Right ventricle myocardium inferior (tissue), 1 donor: ENCODE measurements around the gene ACSL6. TPM values are rescaled to one million over a fixed set of nuclear protein-coding genes. Genes with fewer than 3 reads are reported as not detected.

ENCODE experiments used
- ATAC-seq: fragments of 200-7000 bp; cut with Tn5 transposase; one replicate; pipeline ENCODE4 v1.9.1; 2020; ENCODE audit warnings: mild to moderate bottlenecking, moderate library complexity
- DNase-seq: peaks from one replicate; pipeline ENCODE4 v3.0.0; 2021; ENCODE audit errors: missing footprints
- intact Hi-C: fragments of 100-400 bp; cut with DNase I; formaldehyde crosslinking; loops from one replicate; pipeline ENCODE4 v1.11.0; 2022
- total RNA-seq: library from RNA; stranded (reverse); fragmentation: NEBNext Ultra II Directional; extraction: Animal tissue kit (Norgen Biotek cat#: 25700); gene quantifications from one replicate; pipeline ENCODE4 v1.2.1, GENCODE V29; 2021
- donor health status: DM: no; HTN: yes; CAD: no; lungs with severe emphysema.

Gene ACSL6
- total RNA-seq, 1 donor from 2014 or later = 3.4 TPM

GRCh38 chr5:131991593-131992324, 19.7 kb downstream of the ACSL6 start:
- ATAC-seq = no peak
- intact Hi-C loops = no loop called here
- no peak for DNase-seq

- DNase-seq = peak; percentile 61
- no peak for ATAC-seq
- intact Hi-C loops = no loop called here
Measured at GRCh38 chr5:131990716-131991115, 20.7 kb downstream of the ACSL6 start.

GRCh38 chr5:131988601-131989000, 22.9 kb downstream of the ACSL6 start:
- intact Hi-C loops = no loop called here
- DNase-seq = peak; percentile 3

GRCh38 chr5:131987251-131987650, 24.2 kb downstream of the ACSL6 start:
- no peak for ATAC-seq
- intact Hi-C loops = no loop called here
- DNase-seq = peak; percentile 45

More at GRCh38 chr5:131988601-131989000, 22.9 kb downstream of the ACSL6 start:
- ATAC-seq = no peak

- ATAC-seq (no peak), DNase-seq (peak; percentile 53)
- intact Hi-C loops = no loop called here
Measured at GRCh38 chr5:131986161-131986912, 25.1 kb downstream of the ACSL6 start.

- ATAC-seq = no peak
- intact Hi-C loops = no loop called here
- no peak for DNase-seq
Measured at GRCh38 chr5:131984956-131985665, 26.3 kb downstream of the ACSL6 start.

GRCh38 chr5:131983244-131983771, 28.1 kb downstream of the ACSL6 start:
- intact Hi-C loops = no loop called here
- DNase-seq = no peak
- peak; percentile 27 for ATAC-seq

GRCh38 chr5:131981516-131981915, 29.9 kb downstream of the ACSL6 start:
- no peak for DNase-seq
- intact Hi-C loops = no loop called here
- ATAC-seq = no peak

GRCh38 chr5:131980696-131981095, 30.8 kb downstream of the ACSL6 start:
- DNase-seq = no peak
- intact Hi-C loops = no loop called here
- ATAC-seq = no peak

- DNase-seq (no peak), ATAC-seq (no peak)
- intact Hi-C loops = no loop called here
Measured at GRCh38 chr5:131979816-131980215, 31.6 kb downstream of the ACSL6 start.

- no peak for ATAC-seq
- intact Hi-C loops = no loop called here
Measured at GRCh38 chr5:131977212-131977604, 34.2 kb downstream of the ACSL6 start.

GRCh38 chr5:131976414-131977211, 34.8 kb downstream of the ACSL6 start:
- ATAC-seq = no peak
- no peak for DNase-seq
- intact Hi-C loops = no loop called here

More at GRCh38 chr5:131977212-131977604, 34.2 kb downstream of the ACSL6 start:
- DNase-seq = no peak

- no peak for ATAC-seq
- intact Hi-C loops = no loop called here
- no peak for DNase-seq
Measured at GRCh38 chr5:131974956-131975726, 36.3 kb downstream of the ACSL6 start.

- intact Hi-C loops = no loop called here
- no peak for ATAC-seq
- no peak for DNase-seq
Measured at GRCh38 chr5:131974622-131974955, 36.9 kb downstream of the ACSL6 start.

GRCh38 chr5:131974016-131974415, 37.4 kb downstream of the ACSL6 start:
- no peak for ATAC-seq
- DNase-seq = no peak
- intact Hi-C loops = no loop called here

GRCh38 chr5:131973089-131973712, 38.3 kb downstream of the ACSL6 start:
- DNase-seq (no peak), ATAC-seq (no peak)
- intact Hi-C loops = no loop called here

- ATAC-seq (no peak), DNase-seq (no peak)
- intact Hi-C loops = no loop called here
Measured at GRCh38 chr5:131968396-131968954, 43.0 kb downstream of the ACSL6 start.
